Astrocyte (in vitro differentiated cells and primary cell): Measurements from ENCODE around the gene DDX50.

Experiments used
- EZH2 ChIP-seq: IDR thresholded peaks from 2 replicates; pipeline ENCODE4 v1.6.1; 2012; ENCODE audit warnings: mild to moderate bottlenecking, low read length, inconsistent platforms; ENCODE audit not compliant: insufficient read depth
- TF ChIP-seq, protein P1 (sequence below): IDR thresholded peaks from 2 replicates; pipeline ENCODE4 v1.5.1; 2011; ENCODE audit warnings: low read depth, mild to moderate bottlenecking, inconsistent platforms, low read length, moderate library complexity; ENCODE audit not compliant: insufficient read depth

GRCh38 chr10:68973975-68974374, 72.9 kb downstream of the DDX50 start:
- TF ChIP-seq, protein P1, sequence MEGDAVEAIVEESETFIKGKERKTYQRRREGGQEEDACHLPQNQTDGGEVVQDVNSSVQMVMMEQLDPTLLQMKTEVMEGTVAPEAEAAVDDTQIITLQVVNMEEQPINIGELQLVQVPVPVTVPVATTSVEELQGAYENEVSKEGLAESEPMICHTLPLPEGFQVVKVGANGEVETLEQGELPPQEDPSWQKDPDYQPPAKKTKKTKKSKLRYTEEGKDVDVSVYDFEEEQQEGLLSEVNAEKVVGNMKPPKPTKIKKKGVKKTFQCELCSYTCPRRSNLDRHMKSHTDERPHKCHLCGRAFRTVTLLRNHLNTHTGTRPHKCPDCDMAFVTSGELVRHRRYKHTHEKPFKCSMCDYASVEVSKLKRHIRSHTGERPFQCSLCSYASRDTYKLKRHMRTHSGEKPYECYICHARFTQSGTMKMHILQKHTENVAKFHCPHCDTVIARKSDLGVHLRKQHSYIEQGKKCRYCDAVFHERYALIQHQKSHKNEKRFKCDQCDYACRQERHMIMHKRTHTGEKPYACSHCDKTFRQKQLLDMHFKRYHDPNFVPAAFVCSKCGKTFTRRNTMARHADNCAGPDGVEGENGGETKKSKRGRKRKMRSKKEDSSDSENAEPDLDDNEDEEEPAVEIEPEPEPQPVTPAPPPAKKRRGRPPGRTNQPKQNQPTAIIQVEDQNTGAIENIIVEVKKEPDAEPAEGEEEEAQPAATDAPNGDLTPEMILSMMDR = no peak
- TF ChIP-seq EZH2 = no peak
